HG02885 (cell line): ENCODE results near the gene RNF149.

Source experiments
- ATAC-seq: cut with Tn5 transposase; IDR thresholded peaks from one replicate; pipeline ENCODE4 v1.9.1; 2021; ENCODE audit warnings: mild to moderate bottlenecking; ENCODE audit not compliant: unreplicated experiment, poor library complexity

RNF149 gene

DNA sequence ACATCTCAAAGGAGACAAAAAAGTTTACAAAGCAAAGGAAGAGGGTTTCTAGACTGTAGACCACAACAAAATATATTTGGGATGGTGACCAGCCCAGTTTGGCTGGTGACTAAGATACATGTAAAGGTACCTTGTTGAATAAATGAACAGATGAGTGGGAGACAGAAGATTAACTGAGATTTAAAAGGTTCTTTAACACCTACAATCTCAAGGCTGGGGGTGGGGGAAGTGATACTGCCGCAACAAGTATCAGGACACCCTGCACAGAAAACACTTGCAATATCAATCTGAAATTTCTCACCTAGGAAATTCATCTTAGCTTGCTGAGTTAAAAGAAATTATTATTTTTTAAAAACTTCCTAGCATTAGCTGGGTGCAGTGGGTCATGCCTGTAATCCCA lies 8.3 kb downstream of the RNF149 start:
- no peak for ATAC-seq

DNA sequence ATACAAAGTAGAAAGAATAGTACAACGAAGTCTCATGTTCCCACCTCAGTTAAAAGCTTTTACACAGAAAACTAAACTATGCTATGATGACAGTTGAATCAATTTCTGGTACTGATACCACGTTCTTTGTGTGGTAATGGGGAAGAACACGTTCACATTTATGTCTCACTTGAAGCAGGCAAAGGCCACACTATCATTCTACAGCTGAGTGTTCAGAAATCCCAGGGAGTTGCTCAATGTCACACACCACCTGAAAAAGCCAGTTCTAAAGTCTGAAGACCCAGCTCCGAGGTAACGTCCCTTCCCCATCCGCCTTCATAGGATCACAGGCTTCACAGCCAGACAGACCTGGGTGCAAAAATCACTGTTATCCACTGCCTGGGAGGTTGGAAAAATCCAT lies 8.9 kb downstream of the RNF149 start:
- no peak for ATAC-seq

DNA sequence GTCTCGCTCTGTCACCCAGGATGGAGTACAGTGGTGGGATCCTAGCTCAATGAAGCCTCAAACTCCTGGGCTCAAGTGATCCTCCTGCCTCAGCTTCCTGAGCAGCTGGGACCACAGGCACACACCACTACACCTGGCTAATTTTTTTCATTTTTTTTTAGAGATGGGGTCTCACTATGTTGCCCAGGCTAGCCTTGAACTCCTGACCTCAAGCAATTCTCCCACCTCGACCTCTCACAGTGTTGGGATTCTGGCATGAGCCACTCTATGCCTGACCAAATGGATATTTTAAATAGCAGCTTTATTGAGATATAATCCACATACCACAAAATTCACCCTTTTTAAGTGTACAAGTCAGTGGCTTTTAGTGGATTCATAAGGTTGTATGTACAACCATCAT lies 11.1 kb downstream of the RNF149 start:
- no peak for ATAC-seq

DNA sequence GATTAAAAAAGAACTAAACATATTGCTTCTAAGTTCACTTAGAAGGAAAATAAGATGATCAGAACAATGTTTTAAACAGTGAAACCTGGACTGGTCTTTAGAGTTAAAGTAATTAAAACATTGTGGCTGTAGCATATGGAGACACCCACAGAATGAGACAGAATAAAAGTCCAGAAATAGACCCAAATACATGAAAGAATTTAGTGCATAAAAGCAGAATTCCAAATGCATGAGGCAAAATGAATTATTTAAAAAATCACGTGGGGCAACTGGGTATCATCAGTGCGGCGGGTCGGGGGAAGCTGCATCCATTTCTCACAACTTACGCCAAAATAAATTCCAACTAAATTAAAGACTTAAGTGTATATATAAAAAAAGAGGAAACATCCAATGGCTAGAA lies 12.1 kb downstream of the RNF149 start:
- no peak for ATAC-seq

DNA sequence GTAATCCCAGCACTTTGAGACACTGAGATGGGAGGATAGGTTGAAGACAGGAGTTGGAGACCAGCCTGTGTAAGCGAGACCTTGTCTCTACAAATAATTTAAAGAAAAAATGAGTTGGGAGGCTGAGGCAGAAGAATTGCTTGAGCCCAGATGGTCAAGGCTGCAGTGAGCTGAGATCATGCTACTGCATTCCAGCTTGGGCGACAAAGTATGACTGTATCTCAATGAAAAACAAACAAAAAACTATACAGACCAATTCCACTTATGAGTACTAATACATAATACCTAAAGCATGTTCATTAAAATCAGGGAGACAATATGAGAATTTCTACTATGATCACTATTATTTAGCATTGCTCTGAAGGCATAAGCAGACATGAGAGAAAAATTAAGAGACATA lies 12.6 kb downstream of the RNF149 start:
- no peak for ATAC-seq

DNA sequence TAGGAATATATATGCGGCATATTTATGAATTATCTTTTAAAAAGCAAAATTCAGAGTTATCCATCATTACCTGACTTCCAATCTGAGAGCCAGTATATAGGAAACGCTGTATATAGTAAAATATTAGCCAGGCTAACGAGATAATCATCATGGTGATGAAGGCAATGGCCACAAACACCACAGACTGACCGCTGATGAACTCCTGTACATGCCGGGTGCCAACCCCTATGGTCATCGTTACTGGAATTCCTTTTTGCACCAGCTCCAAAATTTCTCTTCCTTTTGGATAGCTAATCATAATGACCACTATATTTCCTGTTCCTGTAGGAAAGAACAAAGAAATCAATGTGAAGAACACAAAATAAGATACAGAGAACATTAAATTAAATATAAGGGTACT lies 13.6 kb downstream of the RNF149 start:
- ATAC-seq, result no peak

DNA sequence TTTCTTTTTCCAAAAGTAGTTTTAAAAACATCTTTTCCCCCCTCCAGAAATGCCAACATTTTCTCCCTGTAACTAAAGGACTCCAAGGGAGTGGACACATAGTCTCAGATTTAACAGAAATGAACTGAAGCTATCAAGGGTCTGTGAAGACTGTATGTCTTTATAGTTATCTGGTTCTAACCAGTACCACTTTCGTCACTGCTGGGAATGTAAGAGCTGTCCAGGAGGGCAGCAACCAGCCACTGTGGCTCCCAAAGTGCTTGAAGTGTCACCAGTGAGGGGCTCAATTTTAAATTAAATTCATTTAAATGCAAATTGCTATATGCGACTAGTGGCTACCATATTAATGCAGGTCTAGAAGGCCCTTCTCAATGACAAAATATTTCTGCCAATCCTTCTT lies 15.0 kb downstream of the RNF149 start:
- no peak for ATAC-seq

DNA sequence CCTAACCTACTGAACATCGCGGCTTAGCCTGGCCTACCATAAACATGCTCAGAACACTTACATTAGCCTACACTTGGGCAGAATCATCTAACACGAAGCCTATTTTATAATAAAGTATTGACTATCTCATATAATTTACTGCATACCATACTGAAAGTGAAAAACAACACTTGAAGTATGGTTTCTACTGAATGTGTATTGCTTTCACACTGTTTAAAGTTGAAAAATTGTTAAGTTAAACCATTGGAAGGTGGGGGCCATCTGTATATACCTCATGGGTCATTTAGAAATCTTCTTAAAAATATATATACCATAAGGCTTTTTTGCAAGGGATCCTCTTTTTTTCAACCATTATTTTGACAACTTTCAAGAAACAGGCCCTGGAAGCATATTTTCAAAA lies 16.5 kb downstream of the RNF149 start:
- ATAC-seq, result no peak

DNA sequence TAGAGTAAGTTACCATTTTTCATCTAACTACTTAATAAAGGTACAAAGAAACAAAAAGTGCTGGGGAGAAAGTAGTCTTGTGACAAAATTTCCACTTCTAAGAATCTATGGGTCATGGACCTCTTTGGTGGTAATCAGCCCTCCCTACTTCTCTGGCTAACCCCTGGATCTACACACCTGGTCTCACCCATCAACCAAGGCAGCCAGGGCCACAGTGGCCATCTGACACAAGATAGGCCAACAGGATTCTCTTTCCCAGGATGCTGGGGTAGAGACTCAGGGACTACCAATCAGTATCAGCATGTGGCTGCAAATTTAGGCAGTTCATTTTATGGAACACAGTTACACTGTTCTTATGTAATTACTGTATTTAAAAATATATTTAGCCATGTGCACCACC lies 17.8 kb downstream of the RNF149 start:
- ATAC-seq, result no peak

DNA sequence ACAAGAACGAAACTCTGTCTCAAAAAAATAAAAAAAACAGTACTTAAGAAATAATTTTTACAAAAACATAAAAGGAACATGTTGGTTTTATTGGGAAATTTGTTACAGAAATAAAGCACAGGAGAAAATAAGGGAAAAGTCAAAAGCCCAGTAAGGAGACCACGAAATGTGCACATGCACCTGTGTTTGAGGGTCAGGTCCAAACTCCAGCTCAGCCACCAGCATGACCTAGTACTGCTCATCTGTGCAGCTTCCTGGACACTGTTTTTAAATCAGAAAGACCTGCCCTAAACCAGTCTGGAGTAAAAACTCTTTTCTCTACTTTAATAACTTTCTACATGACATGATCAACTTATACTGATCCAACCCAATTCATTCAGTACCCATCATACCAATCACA lies 21.2 kb downstream of the RNF149 start:
- ATAC-seq, result no peak

DNA sequence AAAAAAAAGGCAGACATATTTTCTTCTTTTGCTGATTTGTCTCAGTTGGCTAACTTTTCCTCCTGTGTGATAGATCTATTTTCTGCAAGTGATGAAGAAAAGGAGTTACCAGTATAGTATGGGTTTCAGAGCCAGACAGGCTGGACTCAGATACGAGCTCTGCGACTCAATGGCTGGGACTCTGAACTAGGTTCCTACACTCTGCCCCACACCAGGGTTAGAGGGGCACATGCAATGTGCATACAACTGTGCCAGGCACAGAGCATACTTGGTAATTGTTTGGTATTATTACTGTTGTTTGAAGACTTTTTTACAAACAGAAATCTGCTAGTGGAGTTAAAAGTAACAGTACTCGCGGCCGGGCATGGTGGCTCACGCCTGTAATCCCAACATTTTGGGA lies 21.8 kb downstream of the RNF149 start:
- no peak for ATAC-seq

DNA sequence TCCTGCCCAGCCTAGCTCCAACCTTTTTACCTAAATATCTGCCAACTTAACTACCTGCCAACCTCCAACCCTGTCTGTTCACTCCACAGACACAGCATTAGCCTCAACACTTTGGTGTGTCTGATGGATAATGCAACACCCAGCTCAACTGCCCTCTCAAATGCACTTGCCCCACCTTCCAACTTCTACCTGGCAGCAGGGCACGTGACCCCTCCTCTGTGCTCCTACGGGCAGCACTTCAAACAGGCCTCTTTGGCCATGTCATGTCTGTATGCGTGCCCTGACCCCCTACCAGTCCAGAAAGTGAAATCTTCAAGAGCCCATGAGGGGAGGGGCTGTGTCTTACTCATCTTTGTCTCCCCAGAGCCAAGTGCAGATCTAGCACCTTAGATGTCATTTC lies 25.5 kb downstream of the RNF149 start:
- no peak for ATAC-seq

DNA sequence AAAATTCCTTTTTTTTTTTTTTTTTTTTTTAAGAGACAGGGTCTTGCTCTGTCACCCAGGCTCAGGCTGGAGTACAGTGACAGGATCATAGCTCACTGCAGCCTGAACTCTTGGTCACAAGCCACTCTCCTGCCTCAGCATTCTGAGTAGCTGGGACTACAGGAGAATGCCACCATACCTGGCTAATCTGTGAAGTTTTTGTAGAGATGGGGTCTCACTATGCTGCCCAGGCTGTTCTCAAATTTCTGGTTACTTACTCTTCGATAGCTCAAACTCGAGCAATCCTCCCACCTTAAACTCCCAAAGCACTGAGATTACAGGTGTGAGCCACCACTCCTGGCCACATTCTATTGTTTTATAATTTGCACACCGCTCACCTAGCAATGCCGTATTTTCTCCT lies 27.0 kb downstream of the RNF149 start:
- no peak for ATAC-seq

DNA sequence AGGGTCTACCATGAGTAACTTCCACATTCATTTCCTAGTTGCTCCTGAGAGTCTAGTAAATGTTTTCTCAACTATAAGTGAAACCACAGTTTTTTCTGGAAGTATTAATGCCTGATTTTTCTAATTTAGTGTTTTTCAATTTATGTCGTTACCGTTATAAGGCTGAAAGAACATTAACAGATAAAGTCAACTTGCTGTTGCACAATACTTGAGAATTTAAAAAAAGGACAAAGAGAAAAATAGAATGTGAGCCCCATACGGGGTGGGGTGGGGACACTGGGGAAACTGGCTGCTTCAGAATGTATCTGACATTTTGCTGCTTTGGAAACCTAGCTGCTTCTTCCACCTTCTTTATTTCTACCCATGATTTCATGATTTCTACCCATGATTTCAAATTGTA lies 29.6 kb downstream of the RNF149 start:
- ATAC-seq, result no peak

DNA sequence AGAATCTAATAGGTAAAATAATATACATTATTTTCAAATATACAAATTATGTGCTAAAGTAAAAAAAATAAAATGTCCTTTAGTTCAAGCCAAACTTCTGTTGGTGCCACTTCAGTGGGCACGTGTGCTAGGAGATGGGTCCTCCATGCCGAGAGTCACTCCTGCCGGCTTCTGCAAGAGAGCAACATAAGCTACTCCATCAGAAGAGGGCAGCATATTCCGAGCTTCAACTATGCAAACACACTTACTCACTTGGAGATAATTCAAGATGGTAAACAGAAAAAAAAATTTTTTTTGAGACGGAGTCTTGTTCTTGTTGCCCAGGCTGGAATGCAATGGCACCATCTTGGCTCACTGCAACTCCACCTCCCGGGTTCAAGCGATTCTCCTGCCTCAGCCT lies 31.4 kb downstream of the RNF149 start:
- ATAC-seq, result no peak

DNA sequence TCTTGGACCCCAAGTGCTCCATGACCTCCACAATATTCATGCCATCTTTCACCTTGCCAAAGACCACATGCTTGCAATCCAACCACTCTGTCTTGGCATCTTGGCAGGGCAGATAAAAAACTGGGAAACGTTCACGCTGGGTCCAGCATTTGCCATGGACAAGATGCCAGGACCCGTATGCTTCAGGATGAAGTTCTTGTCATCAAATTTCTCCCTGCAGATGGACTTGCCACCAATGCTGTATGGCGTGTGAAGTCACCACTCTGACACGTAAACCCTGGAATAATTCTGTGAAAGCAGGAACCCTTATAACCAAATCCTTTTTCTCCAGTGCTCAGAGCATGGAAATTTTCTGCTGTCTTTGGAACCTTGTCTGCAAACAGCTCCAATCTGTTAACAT lies 34.4 kb downstream of the RNF149 start:
- ATAC-seq, result no peak

DNA sequence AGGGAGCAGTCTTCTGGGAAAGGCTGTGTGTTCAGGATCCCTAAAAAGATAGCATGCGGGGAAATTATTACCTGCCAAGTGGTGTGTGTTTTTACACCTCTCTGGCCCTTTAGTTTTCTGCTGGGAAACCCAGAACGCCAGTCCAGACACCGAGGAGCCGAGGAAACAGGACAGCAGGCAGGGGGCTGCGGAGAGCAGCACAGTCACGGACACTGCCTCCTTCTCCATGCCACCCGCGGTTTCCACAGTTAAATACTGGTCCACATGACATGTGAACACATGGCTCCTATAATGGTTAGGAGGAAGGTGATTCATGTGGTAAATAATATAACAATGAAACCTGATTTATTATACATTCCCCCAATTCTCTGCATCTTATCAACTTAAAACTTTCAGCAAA lies 35.4 kb downstream of the RNF149 start:
- no peak for ATAC-seq

DNA sequence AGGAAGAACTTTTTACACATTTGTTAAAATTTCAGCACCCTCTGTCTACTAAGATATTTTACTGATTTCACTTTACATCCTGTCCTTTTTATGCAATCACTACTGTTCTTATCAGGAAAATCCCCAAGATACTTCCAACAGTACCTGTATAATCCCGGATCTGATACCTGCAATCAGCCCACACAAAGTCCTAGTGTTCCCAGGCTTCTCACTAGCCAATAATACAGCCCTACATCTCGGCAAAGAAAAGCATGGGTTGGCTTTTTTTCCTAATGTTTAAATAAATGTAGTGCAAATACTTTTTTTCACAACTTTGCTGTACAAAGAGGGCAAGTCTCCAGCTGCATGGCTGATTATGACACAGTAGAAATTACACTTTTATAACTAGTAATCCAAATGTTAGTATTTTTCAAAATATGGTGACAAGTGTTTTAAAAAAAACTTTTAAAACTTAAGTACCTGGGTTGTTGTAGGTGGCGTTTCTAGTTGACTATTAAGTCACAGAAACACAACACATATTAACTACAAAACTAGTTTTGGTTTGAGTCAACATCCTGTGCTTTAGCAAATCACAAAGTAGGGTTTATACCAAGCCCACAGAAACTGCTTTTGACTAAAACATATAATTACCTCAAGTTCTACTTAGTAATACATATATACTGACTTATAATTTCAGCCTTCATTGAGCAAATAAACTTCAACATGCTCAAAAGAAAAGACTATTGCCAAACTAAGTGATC lies 36.3 kb downstream of the RNF149 start:
- ATAC-seq, result peak; percentile 96

DNA sequence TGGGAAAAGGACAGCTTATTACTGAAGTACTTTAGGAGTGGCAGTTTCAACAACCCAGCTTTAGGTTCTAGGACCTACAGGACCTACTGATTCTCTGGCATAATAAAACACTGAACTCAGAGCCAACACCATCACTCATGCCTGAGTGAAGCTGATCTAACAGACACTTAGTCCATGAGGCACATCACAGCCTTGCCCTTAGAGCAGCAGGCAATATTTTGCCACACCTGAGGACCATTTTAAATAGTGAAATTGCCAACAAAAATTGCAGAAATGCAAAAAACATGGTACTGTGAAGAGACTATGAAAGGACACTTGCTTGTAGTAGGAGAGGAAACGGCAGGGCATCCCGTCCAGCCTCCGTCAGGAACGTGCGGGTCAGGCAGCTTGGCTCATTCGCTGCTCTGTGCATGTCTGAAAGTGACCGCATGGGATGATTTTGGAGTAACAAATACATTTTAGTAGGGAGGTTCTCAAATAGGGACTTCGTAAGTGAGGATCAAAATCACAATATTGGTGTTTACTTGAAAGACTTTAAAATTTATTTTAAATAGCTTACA lies 37.7 kb downstream of the RNF149 start:
- ATAC-seq, result no peak

DNA sequence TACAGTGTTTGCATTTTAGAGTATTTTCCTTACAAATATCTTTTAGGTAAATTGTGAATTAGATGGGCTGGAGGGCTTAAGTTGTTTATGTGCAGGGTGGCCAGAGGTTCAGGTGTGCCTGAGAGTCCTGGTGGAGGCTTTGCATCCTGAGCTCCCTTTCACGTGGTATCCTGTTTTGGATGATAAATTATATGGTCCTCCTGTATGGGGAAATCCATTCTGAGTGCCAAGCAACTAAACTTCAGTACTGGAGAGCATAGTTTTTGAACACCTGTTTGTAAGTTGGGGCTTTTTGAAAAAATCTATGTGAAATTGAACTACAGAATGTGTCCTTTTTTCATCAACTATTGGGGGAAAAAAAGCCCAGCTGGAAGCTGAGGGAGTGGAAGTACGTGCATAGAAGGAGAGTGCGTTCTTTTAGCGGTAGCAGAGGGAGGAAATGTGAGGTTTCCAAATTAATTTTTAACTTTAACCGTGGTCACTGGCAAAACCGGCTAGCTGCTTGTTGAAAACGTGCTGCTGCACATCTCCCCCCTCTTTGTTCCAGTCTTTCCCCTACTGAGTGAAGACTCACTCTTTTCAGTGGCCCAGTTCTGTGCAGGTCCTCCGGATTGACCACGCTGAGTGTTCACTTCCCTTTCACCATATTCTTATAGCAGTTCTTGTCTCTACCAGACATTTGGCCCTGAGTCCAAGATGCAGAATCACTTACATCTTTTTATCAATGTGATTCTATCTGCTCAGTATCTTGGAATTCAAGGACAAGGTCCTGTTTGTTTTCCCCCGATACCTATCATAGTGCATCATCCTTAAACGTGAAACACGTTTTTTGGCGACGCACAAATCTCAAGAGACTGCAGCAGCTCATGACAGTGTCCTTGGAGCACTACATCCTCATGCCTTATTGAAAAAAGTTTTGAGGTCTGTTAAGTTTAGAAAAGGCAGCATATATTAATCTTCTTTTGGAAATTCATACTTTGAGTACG lies 40.5 kb downstream of the RNF149 start:
- no peak for ATAC-seq

DNA sequence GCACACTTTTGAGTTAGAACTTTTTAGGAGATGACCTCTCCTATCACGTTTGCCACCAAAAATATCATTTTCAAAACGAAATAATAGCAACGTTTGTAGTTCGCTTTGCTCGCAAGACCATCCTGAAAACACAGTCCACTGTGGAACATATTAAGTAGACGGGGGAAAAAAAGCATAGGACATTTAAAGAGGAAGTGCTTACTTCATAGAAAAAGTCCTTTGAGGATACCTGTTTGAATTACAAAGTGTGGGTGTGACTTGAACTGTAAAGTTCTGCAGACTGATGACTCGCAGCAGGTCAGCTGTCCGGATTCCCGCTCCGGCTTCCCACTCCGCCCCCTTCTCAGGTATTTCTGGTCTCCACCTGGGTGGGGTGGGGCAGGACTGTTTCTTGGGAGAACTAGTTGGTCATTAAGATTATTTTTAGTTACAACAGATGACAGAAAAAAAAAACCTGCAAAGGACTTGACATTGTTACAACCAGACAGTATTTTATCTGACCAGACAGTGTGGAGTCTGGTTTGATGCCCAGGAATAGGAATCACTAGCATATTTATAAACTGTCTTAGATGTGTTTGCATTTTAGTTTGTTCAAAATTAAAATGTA lies 42.5 kb downstream of the RNF149 start:
- ATAC-seq, result no peak
